Fibroblast of lung (primary cell): ENCODE data around the gene COG5. TPM values are rescaled to one million over a fixed set of nuclear protein-coding genes. Genes with fewer than 3 reads are reported as not detected.

ENCODE experiments used
- DNase-seq, 2 donors: peaks; one replicate each; pipeline versions ENCODE4 v3.0.0 to v3.0.0-alpha.2; 2010; ENCODE audit warnings: low read depth in 2 of 2
- H2AFZ ChIP-seq: 2 replicates; pipeline ENCODE4 v1.5.1; 2012; ENCODE audit warnings: low read length, control low read depth, inconsistent platforms
- H3K27ac ChIP-seq: 2 replicates; pipeline ENCODE4 v1.5.1; 2011; ENCODE audit warnings: low read length, control low read depth; ENCODE audit not compliant: insufficient read depth
- H3K27me3 ChIP-seq: 2 replicates; pipeline ENCODE4 v1.5.1; 2011; ENCODE audit warnings: mild to moderate bottlenecking, low read length; ENCODE audit not compliant: control insufficient read depth, insufficient read depth
- H3K36me3 ChIP-seq: 2 replicates; pipeline ENCODE4 v1.5.1; 2011; ENCODE audit warnings: low read length; ENCODE audit not compliant: control insufficient read depth, insufficient read depth
- H3K4me1 ChIP-seq: 2 replicates; pipeline ENCODE4 v1.5.1; 2011; ENCODE audit warnings: low read length; ENCODE audit not compliant: control insufficient read depth, insufficient read depth; ENCODE audit errors: extremely low read depth
- H3K4me2 ChIP-seq: 2 replicates; pipeline ENCODE4 v1.5.1; 2011; ENCODE audit warnings: low read length, control low read depth; ENCODE audit not compliant: insufficient read depth; ENCODE audit errors: extremely low read depth
- H3K4me3 ChIP-seq, 4 experiments: fragments of 200-600 bp in 1 of 4; sonication (generic) in 1 of 4; replicated peaks in 1 of 4; 2 replicates each; pipeline ENCODE4 v1.5.1; 2011 to 2016; ENCODE audit warnings: low read length in 4 of 4, low read depth in 3 of 4, mild to moderate bottlenecking in 3 of 4, control low read depth in 2 of 4, inconsistent platforms in 1 of 4, mixed read lengths in 1 of 4; ENCODE audit not compliant: insufficient read depth in 1 of 4; ENCODE audit errors: control extremely low read depth in 1 of 4
- H3K79me2 ChIP-seq: 2 replicates; pipeline ENCODE4 v1.5.1; 2012; ENCODE audit warnings: mild to moderate bottlenecking, low read length, inconsistent platforms; ENCODE audit not compliant: control insufficient read depth, insufficient read depth
- H3K9ac ChIP-seq: 2 replicates; pipeline ENCODE4 v1.5.1; 2011; ENCODE audit warnings: mild to moderate bottlenecking, low read length, control low read depth; ENCODE audit not compliant: insufficient read depth
- H3K9me3 ChIP-seq: 2 replicates; pipeline ENCODE4 v1.5.1; 2012; ENCODE audit warnings: low read depth, low read length; ENCODE audit not compliant: control insufficient read depth, insufficient read depth
- H4K20me1 ChIP-seq: 2 replicates; pipeline ENCODE4 v1.5.1; 2011; ENCODE audit warnings: low read length; ENCODE audit not compliant: control insufficient read depth, insufficient read depth; ENCODE audit errors: extremely low read depth
- EZH2 ChIP-seq: IDR thresholded peaks from 2 replicates; pipeline ENCODE4 v1.5.1; 2012; ENCODE audit warnings: low read length, control low read depth, mild to moderate bottlenecking; ENCODE audit errors: missing control alignments
- polyA plus RNA-seq, 2 donors: library from polyadenylated mRNA; depleted of rRNA in 1 of 2; stranded (reverse) in 1 of 2; unstranded in 1 of 2; fragments of >200 nt; gene quantifications; 2 replicates each; pipeline ENCODE4 v1.2.1, GENCODE V29; 2011 to 2012; ENCODE audit warnings: missing spikeins in 1 of 2
- total RNA-seq: library from RNA; depleted of rRNA; stranded (reverse); fragments of >200 nt; gene quantifications from 2 replicates; pipeline ENCODE4 v1.2.1, GENCODE V29; 2014
- TF ChIP-seq, protein P1 (sequence below), 2 donors: IDR thresholded peaks in 1 of 2; conservative IDR thresholded peaks in 1 of 2; 1 replicate in 1 of 2; 2 replicates in 1 of 2; pipeline ENCODE4 v1.5.1; 2011 to 2012; ENCODE audit warnings: low read length in 2 of 2, control low read depth in 1 of 2, inconsistent platforms in 1 of 2, low read depth in 1 of 2, mild to moderate bottlenecking in 1 of 2

COG5 gene
- total and polyA plus RNA-seq, 2 donors (not counting 1 experiment from before 2014, with no cell fraction given) = 34.5 to 40.3 TPM

DNA sequence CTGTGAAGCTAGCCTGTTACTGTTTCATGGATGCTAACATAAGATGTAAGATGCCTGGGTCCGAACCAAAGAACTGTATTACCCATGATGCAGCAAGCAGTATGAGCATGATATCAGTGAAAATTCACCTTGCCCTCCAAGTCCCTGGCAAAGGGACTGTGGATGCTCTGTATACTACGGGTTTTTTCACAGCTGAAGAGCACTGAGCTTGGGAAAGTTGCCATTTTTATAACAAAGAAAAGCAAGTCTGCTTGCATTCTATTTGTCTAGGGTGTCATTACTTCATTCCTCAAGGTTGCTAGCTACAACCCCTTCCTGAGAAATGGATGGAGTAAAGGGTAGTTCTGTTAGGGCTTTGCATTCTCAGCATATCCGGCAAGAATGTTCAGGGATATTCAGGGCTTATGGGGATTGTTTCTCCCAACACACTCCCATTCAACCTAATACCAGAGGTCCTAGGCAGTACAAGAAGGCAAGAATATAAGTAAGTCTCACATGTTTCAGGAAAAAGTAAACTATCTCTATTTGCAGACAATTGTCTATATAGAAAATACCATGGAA, 99.0 kb downstream of the COG5 start:
- Histone ChIP-seq H3K36me3 (no peaks in the 10 kb centered on the region), H3K79me2 (no peaks in the 10 kb centered on the region), H3K27me3 (no peaks in the 10 kb centered on the region), H2AFZ (no peak overlapping the region), H3K27ac (no peak overlapping the region), H3K4me3 (no peak overlapping the region), H3K4me2 (no peak overlapping the region), H3K9me3 (no peaks in the 10 kb centered on the region), H3K4me1 (no peaks in the 10 kb centered on the region), H4K20me1 (no peaks in the 10 kb centered on the region), H3K9ac (no peak overlapping the region)
- no peak for TF ChIP-seq EZH2
- TF ChIP-seq, protein P1, sequence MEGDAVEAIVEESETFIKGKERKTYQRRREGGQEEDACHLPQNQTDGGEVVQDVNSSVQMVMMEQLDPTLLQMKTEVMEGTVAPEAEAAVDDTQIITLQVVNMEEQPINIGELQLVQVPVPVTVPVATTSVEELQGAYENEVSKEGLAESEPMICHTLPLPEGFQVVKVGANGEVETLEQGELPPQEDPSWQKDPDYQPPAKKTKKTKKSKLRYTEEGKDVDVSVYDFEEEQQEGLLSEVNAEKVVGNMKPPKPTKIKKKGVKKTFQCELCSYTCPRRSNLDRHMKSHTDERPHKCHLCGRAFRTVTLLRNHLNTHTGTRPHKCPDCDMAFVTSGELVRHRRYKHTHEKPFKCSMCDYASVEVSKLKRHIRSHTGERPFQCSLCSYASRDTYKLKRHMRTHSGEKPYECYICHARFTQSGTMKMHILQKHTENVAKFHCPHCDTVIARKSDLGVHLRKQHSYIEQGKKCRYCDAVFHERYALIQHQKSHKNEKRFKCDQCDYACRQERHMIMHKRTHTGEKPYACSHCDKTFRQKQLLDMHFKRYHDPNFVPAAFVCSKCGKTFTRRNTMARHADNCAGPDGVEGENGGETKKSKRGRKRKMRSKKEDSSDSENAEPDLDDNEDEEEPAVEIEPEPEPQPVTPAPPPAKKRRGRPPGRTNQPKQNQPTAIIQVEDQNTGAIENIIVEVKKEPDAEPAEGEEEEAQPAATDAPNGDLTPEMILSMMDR (conservative IDR thresholded peaks at IDR 0.05 in 1 of 2, IDR thresholded peaks at IDR 0.05 in 1 of 2; ENCODE audit: low read depth in 1 of 2, low read length in 2 of 2) = no peak
- DNase-seq = peak in 1 of 2 donors; percentile 7

DNA sequence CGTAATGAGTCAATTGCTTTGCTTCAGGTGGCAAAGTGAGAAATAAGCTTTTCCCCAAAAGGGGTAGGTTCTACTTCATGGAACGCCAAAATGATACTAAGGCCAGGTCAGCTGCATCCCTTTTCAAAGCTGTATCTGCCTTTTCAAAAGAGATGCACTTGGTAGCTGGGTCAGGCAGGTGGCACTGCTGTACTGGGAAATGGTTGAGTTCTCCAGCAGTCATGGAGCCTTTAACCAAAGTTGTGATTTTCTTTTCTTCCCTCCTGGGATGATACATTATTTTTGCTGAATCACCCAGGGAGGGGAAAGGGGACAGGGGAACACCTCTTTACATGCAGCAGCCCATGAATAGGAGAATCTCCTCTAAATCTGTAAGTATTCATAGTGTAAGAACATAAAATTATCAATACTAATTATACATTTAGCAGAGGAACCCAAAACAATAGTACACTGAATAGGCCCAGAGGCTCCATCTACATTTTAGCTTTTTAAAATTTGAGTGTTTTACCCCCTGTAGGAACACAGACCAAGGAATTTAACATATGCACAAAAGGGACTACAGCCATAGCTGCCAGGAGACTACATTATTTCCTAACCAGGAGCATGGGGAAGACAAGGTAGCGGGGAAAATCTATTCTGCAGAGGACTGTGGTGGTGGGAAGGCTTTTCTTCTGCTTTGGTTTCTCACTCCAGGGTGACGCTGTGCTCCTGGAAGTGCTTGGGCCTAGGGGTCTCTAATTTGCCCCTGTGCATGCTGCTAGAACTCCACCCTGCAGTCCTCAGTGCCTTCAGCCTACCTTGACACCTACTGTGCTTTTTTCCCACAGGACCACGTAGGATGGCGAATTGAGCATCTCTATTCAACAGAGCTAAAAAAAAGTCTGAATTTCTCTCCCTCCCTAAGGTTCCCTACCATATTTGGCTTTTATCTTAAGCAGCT, 100.3 kb downstream of the COG5 start:
- Histone ChIP-seq H3K4me3 (no peak overlapping the region), H3K36me3 (no peaks in the 10 kb centered on the region), H3K27me3 (no peaks in the 10 kb centered on the region), H4K20me1 (no peaks in the 10 kb centered on the region), H3K9me3 (no peaks in the 10 kb centered on the region), H3K27ac (no peak overlapping the region), H2AFZ (no peak overlapping the region), H3K4me2 (no peak overlapping the region), H3K9ac (no peak overlapping the region), H3K4me1 (no peaks in the 10 kb centered on the region), H3K79me2 (no peaks in the 10 kb centered on the region)
- TF ChIP-seq, protein P1 (conservative IDR thresholded peaks at IDR 0.05 in 1 of 2, IDR thresholded peaks at IDR 0.05 in 1 of 2; ENCODE audit: low read depth in 1 of 2, low read length in 2 of 2) = peak; percentile 87 to 91
- TF ChIP-seq EZH2 = no peak
- peak; percentile 64 to 80 for DNase-seq

DNA sequence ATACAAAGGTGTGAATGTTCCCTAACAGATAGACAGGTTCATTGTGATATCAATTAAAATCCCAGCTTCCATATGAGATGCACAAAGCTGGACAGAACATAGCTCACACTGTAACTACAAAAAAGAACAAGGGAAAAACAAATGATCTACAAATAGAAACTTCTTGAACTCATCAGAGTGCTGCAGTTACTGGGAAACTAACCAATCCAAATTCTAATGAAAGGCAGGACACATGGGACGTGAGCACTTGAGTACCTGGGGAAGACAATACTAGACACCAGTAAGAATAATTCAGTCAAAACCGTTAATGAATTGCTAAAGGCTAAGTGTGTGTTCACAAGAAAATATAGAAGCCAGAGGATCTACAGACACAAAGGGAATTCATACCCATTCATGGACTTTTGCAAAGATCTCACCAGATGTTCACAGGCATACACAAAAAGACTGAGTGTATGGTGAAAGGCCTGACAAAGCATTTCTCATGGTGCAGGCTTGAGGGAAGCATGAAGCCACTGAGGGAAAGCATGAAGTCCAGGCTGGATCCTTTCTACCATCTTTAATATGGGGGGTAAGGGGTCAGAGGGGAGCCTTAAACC, 101.7 kb downstream of the COG5 start:
- H3K27me3 ChIP-seq = no peaks in the 10 kb centered on the region
- no peak overlapping the region for H3K4me2 ChIP-seq
- no peak overlapping the region for H3K4me3 ChIP-seq
- no peaks in the 10 kb centered on the region for H3K36me3 ChIP-seq
- H3K9me3 ChIP-seq = no peaks in the 10 kb centered on the region
- no peak overlapping the region for H2AFZ ChIP-seq
- H3K9ac ChIP-seq = no peak overlapping the region
- H3K79me2 ChIP-seq = no peaks in the 10 kb centered on the region
- H3K27ac ChIP-seq = no peak overlapping the region
- H4K20me1 ChIP-seq = no peaks in the 10 kb centered on the region
- no peaks in the 10 kb centered on the region for H3K4me1 ChIP-seq
- TF ChIP-seq, protein P1 (conservative IDR thresholded peaks at IDR 0.05 in 1 of 2, IDR thresholded peaks at IDR 0.05 in 1 of 2; ENCODE audit: low read depth in 1 of 2, low read length in 2 of 2) = no peak
- no peak for TF ChIP-seq EZH2
- no peak for DNase-seq
